ENCODE measurements around the gene HMOX1.
"Not testable (repeated sequence)": the region's sequence is repeated elsewhere in the genome, so short reads cannot be mapped to it uniquely, and the experiment has no call there.

HMOX1 gene

GRCh38 chr22:35350539-35351503 lies 30.1 kb upstream of the HMOX1 start:
- DNase-seq (ENCODE audit: low spot score) = peak; percentile 82

- peak; percentile 74 for DNase-seq (ENCODE audit: low spot score)
Measured at GRCh38 chr22:35352214-35353111, 28.4 kb upstream of the HMOX1 start.

DNA sequence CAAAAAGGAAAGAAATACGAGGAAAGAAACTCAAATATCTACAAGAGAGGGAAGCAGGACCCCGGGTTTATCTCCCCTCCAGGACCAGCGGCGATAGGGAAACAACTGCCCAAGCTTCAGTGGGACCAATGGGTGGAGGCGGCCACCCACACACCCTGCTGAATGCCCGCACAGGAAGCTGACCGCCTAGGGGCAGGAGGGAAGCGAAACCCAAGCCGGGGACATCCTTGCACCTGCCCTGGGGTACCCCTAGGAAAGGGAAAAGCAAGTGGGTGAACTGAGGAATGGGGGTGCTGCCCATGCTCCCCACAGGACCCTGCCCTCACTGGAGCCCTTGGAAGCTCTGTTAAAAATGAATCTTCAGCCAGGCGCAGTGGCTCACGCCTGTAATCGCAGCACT lies 27.6 kb upstream of the HMOX1 start:
- DNase-seq (ENCODE audit: low spot score) = peak; percentile 42

GRCh38 chr22:35354068-35354467 lies 26.8 kb upstream of the HMOX1 start:
- DNase-seq (ENCODE audit: low spot score) = no peak

DNA sequence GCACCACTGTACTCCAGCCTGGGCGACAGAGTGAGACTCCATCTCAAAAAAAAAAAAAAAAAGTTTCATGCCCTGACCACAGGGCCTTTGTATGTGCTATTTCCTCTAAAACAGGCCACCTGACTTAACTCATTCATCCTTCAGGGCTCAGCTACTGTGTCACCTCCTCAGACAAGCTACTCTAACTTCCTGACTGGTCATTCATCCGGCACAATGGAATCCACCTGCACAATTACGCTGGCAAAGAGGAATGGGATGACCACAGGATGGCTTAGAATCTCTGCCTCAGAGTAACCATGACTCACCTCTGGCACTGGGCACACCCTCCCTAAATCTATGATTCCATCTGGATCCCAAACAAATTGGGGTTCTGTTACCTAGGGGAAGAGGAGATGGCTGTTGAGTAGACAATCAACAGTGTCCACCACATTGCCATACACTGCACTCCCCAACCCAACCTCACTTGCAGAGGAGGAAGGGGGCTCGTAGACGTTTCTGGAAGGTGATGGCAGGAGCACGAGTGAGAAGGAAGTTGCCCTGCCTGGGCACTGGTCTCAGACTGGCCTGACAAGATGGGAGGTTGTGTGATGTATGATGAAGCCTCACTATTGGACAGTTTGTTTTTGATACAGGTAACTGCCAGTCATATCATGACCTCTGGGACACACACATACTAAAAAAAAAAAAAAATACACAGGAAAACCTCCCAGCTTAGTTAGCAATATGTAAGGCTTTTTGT lies 22.8 kb upstream of the HMOX1 start:
- DNase-seq (ENCODE audit: low spot score) = no peak

GRCh38 chr22:35359380-35360065 lies 21.4 kb upstream of the HMOX1 start:
- DNase-seq (ENCODE audit: low spot score) = no peak

- no peak for DNase-seq (ENCODE audit: low spot score)
Measured at GRCh38 chr22:35361001-35361558, 19.8 kb upstream of the HMOX1 start.

GRCh38 chr22:35363566-35364086 lies 17.3 kb upstream of the HMOX1 start:
- no peak for DNase-seq (ENCODE audit: low spot score)

GRCh38 chr22:35364230-35364629 lies 16.7 kb upstream of the HMOX1 start:
- not testable (repeated sequence) for DNase-seq (ENCODE audit: low spot score)

- DNase-seq (ENCODE audit: low spot score) = no peak
Measured at GRCh38 chr22:35367331-35367886, 13.5 kb upstream of the HMOX1 start.

DNA sequence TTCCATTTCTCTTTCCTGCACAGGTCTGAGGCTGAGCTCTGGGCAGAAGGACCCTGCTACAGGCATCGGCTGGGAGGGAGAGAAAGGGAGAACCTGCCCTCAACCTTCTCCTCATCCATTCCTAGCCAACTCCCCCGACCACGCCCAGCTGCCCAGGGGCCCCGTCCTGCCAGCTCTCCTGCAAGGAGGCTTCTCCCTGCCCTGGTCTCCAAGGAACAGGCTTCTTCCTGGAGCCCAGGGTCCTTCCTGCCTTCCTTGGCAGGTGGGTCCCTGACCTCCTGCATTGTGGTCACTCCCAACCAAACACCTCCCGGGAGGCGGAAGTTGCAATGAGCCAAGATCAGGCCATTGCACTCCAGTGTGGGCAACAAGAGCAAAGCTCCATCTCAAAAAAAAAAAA lies 12.5 kb upstream of the HMOX1 start:
- no peak for DNase-seq (ENCODE audit: low spot score)

DNA sequence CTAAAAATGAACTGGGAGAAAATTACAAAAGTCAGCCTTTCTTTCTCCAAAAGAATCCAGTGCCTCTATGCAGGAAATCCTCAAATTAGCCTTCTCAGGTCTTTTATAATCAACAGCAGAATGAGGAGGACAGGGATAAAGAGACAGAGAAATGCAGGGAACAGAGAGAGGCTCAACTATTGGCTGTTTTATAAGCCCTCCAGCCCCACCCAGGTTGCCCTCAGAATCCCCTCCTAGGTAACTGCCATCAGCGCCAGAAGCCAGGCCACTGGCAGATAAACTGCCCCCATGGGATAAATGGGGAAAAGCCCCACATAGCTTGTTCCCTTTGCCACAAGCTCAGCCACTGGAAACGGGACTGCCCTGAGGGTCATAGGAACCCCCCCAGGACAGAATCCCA lies 10.9 kb upstream of the HMOX1 start:
- no peak for DNase-seq (ENCODE audit: low spot score)

GRCh38 chr22:35373781-35374180 lies 7.1 kb upstream of the HMOX1 start:
- no peak for DNase-seq (ENCODE audit: low spot score)

DNA sequence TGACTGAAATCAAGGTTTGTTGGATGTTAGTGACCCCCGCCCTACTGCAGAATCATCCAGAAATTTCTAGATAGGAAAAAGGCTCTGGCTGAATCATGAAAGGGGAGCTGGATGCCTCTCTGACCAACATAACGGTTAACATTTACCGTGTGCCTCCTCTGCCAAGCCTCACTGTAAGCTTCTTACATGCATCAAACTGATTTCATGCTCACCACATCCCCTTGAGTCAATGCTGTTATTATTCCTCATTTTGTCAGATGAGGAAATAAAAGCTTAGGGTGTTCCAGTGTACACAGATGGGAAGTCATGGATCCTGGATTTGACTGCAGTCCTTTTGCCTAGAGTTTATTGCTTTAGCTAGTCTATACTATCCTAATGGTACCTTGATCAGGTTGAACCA lies 5.9 kb upstream of the HMOX1 start:
- no peak for DNase-seq (ENCODE audit: low spot score)

DNA sequence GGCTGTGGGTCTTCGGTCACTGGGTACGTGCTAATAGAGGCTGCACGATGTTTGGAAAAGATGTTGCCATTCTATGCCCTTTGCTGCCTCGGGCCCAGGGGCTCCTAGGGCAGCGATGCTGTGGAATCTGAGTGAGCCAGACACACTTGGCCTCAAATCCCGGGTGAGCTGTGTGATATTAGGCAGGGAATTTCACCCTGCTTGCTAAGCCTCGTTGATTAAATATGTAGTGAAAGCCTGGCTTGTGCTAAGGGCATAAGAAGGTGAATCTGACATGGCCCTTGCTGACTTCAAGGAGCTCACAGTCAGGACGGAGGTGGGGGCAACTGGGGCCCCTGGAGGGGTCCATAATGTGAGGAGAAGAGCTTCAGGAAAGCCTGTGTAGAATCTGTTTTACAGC lies 5.4 kb upstream of the HMOX1 start:
- no peak for DNase-seq (ENCODE audit: low spot score)

- DNase-seq (ENCODE audit: low spot score) = peak; percentile 95
Measured at GRCh38 chr22:35376728-35377472, 4.0 kb upstream of the HMOX1 start.

- DNase-seq (ENCODE audit: low spot score) = peak; percentile 44
Measured at GRCh38 chr22:35377735-35378134, 3.2 kb upstream of the HMOX1 start.

- no peak for DNase-seq (ENCODE audit: low spot score)
Measured at GRCh38 chr22:35378621-35379020, 2.3 kb upstream of the HMOX1 start.

DNA sequence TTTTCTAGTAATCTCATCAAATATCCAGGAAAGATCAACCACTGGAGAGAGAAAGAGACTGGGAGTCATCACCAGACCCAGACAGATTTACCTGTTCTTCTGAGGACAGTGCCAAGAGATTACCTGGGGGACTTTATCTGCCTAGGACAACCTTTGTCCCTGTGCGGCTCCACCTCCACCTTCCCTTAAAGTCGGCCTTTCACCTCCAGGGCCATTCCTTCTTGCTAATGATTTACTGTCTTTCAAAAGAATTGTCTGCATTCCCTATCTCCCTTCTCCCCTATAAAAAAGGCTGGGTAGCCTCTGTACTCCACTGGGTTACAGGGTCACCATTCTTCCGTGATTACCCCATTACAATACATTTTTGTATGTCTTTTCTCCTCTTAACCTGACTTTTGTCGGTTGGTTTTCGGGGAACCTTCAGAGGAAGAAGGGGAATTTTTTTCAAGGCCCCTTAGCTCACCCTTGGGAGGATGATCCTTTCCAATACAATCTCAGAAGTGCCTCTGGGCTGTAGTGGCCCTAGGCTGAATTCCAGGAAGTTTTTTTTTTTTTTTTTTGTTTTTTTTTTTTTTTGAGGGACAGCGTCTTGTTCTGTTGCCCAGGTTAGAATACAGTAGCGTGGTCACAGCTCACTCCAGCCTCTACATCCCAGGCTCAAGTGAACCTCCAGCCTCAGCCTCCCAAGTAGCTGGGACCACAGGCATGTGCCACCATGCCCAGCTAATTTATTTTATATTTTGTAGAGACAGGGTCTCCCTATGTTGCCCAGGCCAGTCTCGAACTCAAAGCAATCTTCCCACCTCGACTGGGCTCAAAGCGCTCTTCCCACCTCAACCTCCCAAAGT lies 1.5 kb upstream of the HMOX1 start:
- no peak for DNase-seq (ENCODE audit: low spot score)
